Measurements from ENCODE around the gene PHLPP1.

Gene PHLPP1

GRCh38 chr18:62979176-62979575, 263.8 kb downstream of the PHLPP1 start:
- TF ChIP-seq POLR2A (IDR thresholded peaks at IDR 0.05; ENCODE audit: low read length) (no peak), GATA1 (IDR thresholded peaks at IDR 0.05; ENCODE audit: low read depth, low read length) (no peak)
- no peak for DNase-seq

GRCh38 chr18:62979900-62980299, 264.6 kb downstream of the PHLPP1 start:
- TF ChIP-seq POLR2A (IDR thresholded peaks at IDR 0.05; ENCODE audit: low read length) (no peak), GATA1 (IDR thresholded peaks at IDR 0.05; ENCODE audit: low read depth, low read length) (no peak)
- DNase-seq, result no peak

- no peak for DNase-seq
- TF ChIP-seq POLR2A (IDR thresholded peaks at IDR 0.05; ENCODE audit: low read length) (no peak), GATA1 (IDR thresholded peaks at IDR 0.05; ENCODE audit: low read depth, low read length) (no peak)
Observed at GRCh38 chr18:62981566-62981965, 266.2 kb downstream of the PHLPP1 start.

GRCh38 chr18:62982600-62983251, 267.4 kb downstream of the PHLPP1 start:
- TF ChIP-seq GATA1 (IDR thresholded peaks at IDR 0.05; ENCODE audit: low read depth, low read length), result no peak
- no peak for TF ChIP-seq POLR2A (IDR thresholded peaks at IDR 0.05; ENCODE audit: low read length)
- peak; percentile 57 to 78 for DNase-seq

- no peak for DNase-seq
- TF ChIP-seq POLR2A (IDR thresholded peaks at IDR 0.05; ENCODE audit: low read length), result no peak
- no peak for TF ChIP-seq GATA1 (IDR thresholded peaks at IDR 0.05; ENCODE audit: low read depth, low read length)
Observed at GRCh38 chr18:62984656-62985315, 269.4 kb downstream of the PHLPP1 start.

GRCh38 chr18:62986490-62986889, 271.1 kb downstream of the PHLPP1 start:
- TF ChIP-seq GATA1 (IDR thresholded peaks at IDR 0.05; ENCODE audit: low read depth, low read length) (no peak), POLR2A (IDR thresholded peaks at IDR 0.05; ENCODE audit: low read length) (no peak)
- DNase-seq, result no peak

GRCh38 chr18:62987055-62987830, 271.9 kb downstream of the PHLPP1 start:
- no peak for TF ChIP-seq GATA1 (IDR thresholded peaks at IDR 0.05; ENCODE audit: low read depth, low read length)
- TF ChIP-seq POLR2A (IDR thresholded peaks at IDR 0.05; ENCODE audit: low read length), result no peak
- DNase-seq, result no peak

- TF ChIP-seq POLR2A (IDR thresholded peaks at IDR 0.05; ENCODE audit: low read length), result no peak
- no peak for TF ChIP-seq GATA1 (IDR thresholded peaks at IDR 0.05; ENCODE audit: low read depth, low read length)
- no peak for DNase-seq
Observed at GRCh38 chr18:62987859-62988258, 272.5 kb downstream of the PHLPP1 start.

- no peak for TF ChIP-seq GATA1 (IDR thresholded peaks at IDR 0.05; ENCODE audit: low read depth, low read length)
- TF ChIP-seq POLR2A (IDR thresholded peaks at IDR 0.05; ENCODE audit: low read length), result no peak
- no peak for DNase-seq
Observed at GRCh38 chr18:62988471-62988870, 273.1 kb downstream of the PHLPP1 start.

GRCh38 chr18:62989195-62989594, 273.9 kb downstream of the PHLPP1 start:
- DNase-seq, result no peak
- TF ChIP-seq GATA1 (IDR thresholded peaks at IDR 0.05; ENCODE audit: low read depth, low read length), result no peak

- TF ChIP-seq GATA1 (IDR thresholded peaks at IDR 0.05; ENCODE audit: low read depth, low read length) (no peak), POLR2A (IDR thresholded peaks at IDR 0.05; ENCODE audit: low read length) (no peak)
- no peak for DNase-seq
Observed at GRCh38 chr18:62990653-62991052, 275.3 kb downstream of the PHLPP1 start.

GRCh38 chr18:62991389-62991788, 276.0 kb downstream of the PHLPP1 start:
- TF ChIP-seq GATA1 (IDR thresholded peaks at IDR 0.05; ENCODE audit: low read depth, low read length), result no peak
- no peak for TF ChIP-seq POLR2A (IDR thresholded peaks at IDR 0.05; ENCODE audit: low read length)
- DNase-seq, result no peak

GRCh38 chr18:62991959-62992358, 276.6 kb downstream of the PHLPP1 start:
- DNase-seq, result peak; percentile 28 to 34
- TF ChIP-seq GATA1 (IDR thresholded peaks at IDR 0.05; ENCODE audit: low read depth, low read length) (no peak), POLR2A (IDR thresholded peaks at IDR 0.05; ENCODE audit: low read length) (no peak)

- TF ChIP-seq POLR2A (IDR thresholded peaks at IDR 0.05; ENCODE audit: low read length) (no peak), GATA1 (IDR thresholded peaks at IDR 0.05; ENCODE audit: low read depth, low read length) (no peak)
- no peak for DNase-seq
Observed at GRCh38 chr18:62992877-62993365, 277.6 kb downstream of the PHLPP1 start.
